ENCODE measurements around the gene CD27.
"Not testable (repeated sequence)": the region's sequence is repeated elsewhere in the genome, so short reads cannot be mapped to it uniquely, and the experiment has no call there.

Gene CD27

DNA sequence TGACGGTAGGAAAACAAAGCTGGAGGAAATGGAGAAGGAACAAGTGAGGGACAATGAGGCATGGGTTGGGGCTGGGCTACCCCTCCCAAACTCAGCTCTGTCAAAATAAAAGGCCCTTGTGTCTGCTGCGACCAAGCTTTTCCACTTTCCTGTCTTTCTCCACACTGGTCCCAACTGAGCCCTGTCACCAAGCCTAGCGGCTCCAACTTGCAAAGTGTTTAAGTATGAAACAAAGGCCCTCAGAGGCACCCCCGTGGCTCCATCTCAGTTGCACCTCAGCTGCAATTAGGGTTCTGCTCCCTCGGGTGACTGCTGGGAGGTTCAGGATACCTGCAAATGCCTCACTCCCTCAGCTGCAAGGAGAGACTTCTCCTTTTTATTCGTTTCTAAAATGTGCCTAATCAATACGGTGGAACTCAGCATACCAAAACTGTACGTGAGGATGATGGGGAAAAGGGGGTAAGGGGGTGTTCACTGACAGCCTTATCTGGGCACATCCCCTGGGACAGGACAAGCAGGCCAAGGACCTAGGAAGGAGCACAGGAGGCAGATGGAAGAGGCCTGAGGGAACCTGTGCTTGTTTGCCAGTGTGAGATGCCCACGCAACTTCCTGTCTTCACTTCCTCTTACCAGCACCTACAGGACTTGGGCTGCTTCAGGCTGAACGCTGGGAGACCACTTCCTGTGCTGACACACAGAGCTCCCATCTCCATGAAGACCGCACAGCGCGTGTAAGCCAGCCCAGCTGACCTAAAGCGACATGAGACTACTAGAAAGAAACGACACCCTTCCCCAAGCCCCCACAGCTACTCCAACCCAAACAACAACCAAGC, 16.9 kb downstream of the CD27 start:
- peak; percentile 88 for DNase-seq

DNA sequence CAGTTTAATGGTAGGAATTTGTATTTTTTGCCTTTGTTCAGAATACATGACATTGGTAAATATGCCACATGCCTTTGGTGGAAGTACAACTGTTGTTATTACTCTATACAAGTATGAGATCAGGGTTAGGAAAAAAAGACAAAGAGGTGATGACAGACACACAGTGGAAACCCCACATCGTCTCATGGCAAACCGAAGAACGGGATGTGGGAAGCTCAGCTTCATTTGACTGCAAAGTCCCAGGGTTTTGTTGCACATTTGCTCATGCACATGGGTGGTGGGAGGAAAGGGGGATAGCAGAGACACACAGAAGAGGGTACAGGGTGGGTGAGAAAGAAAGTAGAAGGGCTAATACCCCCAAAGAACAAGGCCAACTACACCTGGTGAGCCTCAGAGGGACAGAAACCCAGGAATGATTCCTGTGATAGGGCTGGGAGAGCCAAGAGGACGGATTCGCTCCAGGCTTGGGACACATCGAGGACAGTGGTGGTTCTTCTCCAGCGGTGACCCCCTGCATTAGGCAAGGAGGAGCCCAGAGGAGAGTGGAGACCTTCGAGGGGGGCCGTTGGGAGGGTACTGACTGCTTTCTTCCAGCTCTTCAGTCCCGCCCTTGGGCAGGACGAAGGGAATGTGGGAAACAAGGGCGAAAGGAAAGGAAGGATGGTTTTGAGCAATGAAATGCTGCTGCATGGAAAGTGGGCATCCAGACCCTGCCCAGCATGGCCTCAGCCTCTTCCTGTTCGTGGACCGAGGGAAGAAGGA, 17.7 kb downstream of the CD27 start:
- no peak for DNase-seq

DNA sequence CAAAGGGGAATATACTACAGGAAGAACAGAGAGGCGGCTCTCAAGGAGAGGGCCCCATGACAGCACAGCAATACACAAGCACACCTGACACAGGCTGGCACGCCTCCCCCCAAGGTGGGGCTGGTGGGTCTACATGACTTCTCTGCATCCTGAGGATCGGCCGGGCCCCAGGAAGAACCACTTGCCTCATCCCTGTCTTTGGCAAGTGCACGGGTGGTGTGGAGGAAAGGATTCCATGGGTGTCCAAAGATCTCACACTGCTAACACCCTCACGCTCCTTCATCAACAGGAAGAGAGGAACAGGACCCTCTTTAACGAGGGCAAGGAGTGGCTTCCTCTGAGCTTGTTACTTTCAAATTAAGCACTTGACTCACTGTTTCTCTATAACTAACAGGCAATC, 18.5 kb downstream of the CD27 start:
- DNase-seq = no peak

DNA sequence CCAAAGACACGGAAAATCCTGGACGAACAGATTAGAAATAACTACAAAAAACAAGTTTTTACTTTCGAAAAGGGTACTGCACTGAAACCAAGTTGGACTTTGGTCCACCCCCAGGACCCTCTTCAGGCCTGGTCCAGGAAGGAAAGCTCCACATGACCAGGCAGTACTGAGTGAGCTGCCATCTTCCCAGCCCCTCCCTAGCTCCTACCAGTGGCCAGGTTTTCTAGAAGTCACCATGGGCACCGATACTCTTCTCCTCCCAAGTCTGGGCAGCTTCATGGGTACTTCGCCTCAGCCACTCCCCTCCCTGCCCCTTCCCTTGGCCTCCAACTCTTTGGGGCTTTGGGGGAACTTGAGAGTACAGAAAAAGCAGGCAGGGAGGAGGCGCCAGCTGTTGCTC, 19.1 kb downstream of the CD27 start:
- DNase-seq = no peak

DNA sequence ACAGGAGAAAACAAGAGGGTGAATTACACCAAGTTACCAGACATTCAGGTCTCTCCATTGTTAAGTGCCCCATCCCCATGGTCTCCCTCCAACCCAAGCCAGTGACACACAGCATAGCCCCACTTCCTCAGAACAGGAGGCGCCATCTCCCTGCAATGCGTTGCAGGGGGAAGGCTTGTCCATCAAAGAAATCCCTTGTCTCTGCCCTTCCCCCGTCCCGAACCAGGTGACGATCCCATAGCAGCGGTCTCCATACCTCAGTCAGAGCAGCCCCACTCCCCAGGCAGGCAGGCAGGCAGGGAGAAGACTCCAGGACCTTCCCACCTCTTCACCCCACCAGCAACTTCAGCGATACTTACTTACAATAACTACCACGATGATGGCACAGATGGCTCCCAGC, 19.8 kb downstream of the CD27 start:
- no peak for DNase-seq

DNA sequence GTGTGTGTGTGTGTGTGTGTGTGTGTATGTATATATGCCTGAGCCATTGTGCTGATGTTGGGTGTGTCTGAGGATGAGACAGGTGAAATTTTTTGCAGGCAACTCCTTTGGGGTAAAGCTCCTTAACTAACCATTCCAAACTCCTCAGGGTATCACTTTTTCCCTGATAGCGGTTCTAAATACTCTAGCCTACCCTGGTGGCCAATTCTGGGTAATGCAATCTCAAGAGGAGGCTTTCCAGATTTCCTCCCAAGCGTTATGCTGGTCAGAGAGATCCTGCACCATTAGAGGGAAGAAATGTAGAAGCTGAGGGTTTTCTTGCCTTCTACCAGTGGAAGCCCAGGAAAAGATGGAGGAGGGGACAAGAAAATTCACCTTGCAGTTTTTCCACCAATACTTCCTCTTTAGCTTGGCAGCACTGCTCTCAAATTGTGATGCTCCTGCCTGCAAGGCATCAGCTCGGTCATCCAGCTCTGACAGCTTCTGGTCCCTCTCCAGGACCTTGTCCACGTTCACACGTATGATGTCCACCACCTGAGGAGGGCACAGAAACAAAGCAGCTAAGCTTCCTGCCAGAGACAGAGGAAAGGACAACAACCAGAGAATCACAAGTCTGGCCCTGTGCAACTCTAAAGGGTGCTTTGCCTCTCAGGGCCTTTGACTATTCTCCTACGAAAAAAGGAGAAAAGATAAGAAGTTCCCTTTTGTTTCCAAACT, 20.9 kb downstream of the CD27 start:
- DNase-seq = peak; percentile 86

DNA sequence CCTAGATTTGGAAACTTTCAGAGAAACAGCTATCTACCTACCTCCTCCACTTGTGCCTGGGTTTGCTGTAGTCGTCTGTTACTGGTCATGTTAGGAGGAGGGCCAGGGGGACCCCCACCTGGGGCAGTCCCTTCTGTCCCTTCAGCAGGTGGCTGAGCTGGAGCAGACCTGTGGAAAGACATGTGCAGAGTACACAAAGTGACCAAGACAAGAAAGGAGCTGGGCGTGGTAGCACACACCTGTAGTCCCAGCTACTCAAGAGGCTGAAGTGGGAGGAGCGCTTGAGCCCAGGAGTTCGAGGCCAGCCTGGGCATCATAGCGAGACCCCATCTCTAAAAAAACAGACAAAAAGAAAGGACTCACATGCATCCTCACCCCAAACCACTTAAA, 21.4 kb downstream of the CD27 start:
- no peak for DNase-seq

DNA sequence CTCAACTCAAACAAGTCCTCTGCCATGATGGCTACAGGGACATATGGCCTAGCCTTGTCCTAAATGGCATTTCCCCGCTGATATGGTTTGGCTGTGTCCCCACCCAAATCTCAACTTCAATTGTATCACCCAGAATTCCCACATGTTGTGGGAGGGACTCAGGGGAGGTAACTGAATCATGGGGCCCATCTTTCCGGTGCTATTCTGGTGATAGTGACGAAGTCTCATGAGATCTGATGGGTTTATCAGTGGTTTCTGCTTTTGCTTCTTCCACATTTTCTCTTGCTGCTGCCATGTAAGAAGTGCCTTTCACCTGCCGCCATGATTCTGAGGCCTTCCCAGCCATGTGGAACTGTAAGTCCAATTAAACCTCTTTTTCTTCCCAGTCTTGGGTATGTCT, 22.0 kb downstream of the CD27 start:
- not testable (repeated sequence) for DNase-seq

DNA sequence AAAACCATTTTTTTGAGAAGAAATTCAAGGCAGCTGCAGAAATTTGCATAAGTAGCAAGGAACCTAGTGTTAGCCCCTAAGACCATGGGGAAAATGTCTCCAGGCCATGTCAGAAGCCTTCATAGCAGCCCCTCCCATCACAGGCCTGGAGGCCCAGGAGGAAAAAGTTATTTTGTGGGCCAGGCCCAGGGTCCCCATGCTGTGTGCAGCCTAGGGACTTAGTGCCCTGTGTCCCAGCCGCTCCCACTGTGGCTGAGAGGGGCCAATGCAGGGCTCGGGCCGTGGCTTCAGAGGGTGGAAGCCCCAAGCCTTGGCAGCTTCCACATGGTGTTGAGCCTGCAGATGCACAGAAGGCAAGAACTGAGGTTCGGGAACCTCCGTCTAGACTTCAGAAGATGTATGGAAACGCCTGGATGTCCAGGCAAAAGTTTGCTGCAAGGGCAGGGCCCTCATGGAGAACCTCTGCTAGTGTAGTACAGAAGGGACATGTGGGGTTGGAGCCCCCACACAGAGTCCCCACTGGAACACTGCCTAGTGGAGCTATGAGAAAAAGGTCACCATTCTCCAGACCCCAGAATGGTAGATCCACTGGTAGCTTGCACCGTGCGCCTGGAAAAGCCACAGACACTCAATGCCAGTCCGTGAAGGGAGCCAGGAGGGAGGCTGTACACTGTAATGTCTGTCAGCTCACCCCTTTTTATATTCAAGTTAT, 23.0 kb downstream of the CD27 start:
- DNase-seq = not testable (repeated sequence)

DNA sequence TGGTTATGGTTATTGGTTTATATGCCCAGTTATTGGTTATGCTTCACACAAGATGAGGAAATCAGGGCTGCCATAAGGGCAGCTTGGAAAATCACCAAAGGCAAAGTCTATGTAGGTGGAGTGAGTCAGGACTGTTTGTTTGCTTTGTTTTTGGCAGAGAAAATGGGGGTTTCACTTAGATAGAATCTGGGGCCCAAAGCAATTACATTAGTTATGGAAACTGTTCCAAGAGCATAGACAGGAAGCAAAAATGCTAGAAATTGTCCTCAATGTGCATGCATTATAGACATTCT, 23.5 kb downstream of the CD27 start:
- DNase-seq = no peak

DNA sequence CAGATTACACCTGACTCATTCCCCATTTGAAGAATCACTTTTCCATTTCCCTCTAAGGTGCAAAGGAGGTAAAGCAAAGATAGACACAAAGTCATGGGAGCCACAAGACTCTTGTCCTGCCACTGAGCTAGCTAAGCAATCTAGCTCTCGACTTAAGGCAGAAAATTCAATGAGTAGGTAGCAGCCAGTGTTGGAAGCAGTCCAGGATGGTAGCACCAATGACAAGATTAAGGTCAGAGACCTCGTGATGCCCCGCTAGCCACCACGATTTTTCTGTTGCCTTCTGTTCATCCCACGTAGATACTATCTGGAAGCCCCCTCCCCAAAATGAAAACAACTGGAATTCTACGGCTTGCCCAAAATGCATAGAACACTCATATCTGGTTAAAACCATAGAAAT, 24.3 kb downstream of the CD27 start:
- peak; percentile 61 for DNase-seq

DNA sequence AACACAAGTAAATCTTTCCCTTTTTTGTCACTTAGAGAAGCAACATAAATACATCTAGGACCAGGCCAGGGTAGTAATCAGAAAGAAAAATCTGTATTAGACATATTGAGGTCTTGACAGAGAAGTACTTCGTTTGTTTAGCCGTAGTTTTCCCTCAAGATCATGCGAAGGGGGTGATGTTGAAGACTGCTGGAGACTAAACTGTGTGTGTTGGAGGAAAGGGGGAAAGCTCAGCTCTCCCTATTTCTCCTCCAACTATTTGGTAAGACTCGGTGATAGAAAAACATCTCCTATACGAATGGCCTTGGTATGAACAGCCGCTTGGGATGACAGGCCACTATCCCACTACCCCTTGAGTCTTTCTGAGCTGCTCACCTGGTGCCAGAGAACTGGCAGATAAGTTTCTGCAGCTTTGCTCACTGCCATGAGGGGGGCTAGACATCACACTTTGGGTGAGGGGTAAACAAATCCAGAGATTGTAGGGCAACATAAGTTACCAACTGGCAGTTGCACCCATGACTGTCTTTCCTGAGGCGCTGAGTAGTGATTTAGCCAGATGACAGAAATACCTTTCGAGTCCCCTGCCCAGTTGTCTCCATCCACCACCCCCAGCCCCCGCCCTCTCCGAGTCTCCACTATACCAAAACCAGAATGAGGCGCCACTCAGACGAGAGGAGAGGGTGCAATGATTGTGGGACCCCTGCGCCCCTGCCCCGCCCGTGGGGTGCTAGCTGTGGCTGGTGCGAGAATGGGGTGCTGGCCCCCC, 25.0 kb downstream of the CD27 start:
- no peak for DNase-seq

DNA sequence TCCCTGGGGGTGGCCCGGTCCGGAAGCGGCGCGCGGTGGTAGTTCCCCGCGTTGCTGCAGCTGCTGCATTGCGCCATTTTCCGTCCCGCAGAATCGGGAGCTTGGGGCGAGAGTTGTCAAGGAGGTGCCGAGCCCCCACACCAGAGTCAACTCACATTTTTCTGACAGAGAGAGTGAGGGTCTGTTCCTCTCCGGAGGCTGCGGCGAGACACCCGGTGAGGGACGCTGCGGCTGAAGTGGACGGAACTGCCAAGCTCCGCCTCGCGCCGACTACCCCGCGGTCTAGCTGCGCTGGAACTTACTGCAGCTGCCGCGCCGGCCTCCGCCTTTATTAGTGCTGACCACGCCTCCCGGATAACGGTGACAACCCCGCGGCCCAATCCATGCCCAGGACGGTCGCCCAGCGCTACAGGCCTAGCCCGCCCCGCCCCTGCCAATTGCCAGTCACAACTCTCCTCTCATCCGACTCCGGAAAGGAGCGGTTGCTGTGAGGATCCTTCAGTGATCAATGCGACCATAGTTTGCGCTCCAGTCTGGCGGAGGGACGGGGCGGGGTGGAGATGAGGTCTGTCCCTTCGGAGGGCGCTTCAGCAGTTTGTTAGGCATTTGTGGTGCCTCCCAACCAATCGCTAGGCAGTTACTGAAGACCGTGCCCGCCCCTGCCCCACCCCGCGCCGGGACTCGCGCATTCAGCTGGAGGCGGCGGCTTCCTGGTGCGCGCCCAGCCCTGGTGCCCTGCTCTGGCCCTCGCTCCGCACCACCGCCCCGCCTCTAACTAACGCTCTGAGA, 25.8 kb downstream of the CD27 start, which contains the start of gene VAMP1:
Gene VAMP1 (minus strand): TSS at position 303 of the 789 bp plus-strand sequence. CDS start 146 bp downstream, at position 157.
- DNase-seq = peak; percentile 99

DNA sequence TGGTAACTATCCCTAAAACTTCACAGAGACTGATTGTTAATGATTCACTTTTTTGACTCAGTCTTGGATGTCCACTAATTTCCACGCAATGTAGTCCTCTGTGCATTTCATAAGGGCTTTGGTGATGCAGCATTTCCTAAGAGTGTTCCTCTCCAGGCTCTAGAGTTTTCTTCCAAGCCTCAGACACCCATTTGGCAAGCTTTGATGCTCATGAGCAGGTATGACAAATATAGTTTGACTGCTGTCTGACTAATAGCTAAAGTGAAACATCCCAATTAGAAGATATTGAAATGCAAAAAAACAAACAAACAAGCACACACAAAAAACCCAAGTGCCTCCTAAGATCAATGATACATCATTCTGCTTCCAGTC, 27.2 kb downstream of the CD27 start:
- DNase-seq = no peak

DNA sequence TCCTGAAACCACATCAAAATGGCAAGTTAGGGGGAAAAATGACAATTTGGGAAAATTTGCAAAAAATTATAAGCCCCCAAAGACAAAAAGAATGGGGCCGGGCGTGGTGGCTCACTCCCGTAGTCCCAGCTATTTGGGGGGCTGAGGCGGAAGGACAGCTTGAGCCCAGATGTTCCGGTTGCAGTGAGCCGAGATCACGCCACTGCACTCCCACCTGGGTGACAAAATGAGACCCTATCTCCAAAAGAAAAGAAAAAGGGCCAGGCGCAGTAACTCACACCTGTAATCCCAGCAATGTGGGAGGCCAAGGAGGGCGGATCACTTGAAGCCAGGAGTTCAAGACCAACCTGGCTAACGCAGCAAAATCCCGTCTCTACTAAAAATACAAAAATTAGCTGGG, 27.7 kb downstream of the CD27 start:
- DNase-seq = no peak

DNA sequence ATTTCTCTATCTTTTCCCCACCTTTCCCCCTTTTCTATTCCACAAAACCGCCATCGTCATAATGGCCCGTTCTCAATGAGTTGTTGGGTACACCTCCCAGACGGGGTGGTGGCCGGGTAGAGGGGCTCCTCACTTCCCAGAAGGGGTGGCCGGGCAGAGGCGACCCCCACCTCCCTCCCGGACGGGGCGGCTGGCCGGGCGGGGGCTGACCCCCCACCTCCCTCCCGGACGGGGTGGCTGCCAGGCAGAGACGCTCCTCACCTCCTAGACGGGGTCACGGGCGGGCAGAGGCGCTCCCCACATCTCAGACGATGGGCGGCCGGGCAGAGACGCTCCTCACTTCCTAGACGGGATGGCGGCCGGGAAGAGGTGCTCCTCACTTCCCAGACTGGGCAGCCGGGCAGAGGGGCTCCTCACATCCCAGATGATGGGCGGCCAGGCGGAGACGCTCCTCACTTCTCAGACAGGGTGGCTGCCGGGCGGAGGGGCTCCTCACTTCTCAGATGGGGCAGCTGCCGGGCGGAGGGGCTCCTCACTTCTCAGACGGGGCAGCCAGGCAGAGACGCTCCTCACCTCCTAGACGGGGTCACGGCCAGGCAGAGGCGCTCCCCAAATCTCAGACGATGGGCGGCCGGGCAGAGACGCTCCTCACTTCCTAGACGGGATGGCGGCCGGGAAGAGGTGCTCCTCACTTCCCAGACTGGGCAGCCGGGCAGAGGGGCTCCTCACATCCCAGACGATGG, 30.6 kb downstream of the CD27 start:
- not testable (repeated sequence) for DNase-seq

DNA sequence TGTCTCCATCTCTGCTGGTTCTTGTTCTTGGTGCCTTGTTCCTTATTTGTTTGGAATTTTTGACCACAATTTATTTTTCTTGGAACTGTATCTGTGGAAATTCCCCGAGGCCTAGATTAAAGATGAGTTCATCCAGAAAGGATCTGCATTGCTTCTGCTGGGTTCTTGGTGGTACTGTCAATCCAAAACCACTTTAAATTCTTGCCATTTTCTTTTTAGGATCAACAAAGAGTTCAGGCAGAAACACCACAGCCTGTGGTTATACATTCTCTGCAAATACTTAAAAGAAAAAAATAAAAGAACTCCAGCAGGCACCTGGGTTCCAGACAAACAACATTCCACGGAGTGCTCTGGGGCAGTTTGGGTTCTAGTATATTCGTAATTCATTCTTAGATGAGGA, 31.7 kb downstream of the CD27 start:
- no peak for DNase-seq

DNA sequence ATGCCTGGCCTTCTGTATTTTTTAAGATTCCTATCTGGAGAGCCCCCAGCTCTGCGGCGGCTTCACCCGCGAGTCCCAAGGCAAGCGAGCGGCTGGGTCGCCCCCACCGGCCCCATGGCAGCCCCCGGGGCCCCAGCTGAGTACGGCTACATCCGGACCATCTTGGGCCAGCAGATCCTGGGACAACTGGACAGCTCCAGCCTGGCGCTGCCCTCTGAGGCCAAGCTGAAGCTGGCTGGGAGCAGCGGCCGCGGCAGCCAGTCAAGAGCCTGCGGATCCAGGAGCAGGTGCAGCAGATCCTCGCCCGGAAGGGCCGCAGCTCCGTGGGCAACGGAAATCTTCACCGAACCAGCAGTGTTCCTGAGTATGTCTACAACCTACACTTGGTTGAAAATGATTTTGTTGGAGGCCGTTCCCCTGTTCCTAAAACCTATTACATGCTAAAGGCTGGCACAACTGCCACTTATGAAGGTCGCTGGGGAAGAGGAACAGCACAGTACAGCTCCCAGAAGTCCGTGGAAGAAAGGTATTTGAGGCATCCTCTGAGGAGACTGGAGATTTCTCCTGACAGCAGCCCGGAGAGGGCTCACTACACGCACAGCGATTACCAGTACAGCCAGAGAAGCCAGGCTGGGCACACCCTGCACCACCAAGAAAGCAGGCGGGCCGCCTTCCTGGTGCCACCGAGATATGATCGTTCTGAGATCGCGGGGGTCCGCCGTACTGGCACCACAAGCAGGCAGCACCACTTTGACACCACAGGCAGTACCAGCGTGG, 33.0 kb downstream of the CD27 start:
- DNase-seq = not testable (repeated sequence)

DNA sequence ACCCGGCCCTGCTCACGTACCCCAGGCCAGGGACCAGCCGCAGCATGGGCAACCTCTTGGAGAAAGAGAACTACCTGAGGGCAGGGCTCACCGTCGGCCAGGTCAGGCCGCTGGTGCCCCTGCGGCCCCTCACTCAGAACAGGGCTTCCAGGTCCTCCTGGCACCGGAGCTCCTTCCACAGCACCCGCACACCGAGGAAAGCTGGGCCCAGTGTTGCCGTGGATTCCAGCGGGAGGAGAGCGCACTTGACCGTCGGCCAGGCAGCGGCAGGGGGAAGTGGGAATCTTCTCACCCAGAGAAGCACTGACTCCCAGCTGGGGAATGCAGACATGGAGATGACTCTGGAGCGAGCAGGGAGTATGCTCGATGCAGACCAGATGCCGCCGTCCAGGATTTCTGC, 33.7 kb downstream of the CD27 start:
- no peak for DNase-seq

DNA sequence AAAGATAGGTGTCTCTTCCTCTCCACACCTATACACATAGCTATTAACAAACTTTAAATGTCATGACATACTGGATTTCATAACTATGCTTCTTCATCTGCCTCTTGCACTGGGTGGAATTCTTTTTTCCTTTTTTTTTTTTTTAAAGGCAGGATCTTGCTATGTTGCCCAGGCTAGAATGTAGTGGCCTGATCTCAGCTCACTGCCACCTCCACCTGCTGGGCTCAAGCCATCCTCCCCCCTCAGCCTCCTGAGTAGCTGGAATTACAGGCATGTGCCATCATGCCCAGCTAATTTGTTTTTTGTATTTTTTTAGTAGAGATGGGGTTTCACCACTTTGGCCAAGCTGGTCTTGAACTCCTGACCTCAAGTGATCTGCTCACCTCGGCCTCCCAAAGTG, 43.5 kb downstream of the CD27 start:
- DNase-seq = no peak
